Chondrocyte (in vitro differentiated cells): ENCODE results near the gene NBAS. TPM values are rescaled to one million over a fixed set of nuclear protein-coding genes. Genes with fewer than 3 reads are reported as not detected.
A peak's percentile ranks its signal among the peaks of the same experiment; 100 is the strongest.

Experiments used
- DNase-seq: peaks from one replicate; pipeline ENCODE4 v3.0.0; 2021; ENCODE audit warnings: mixed read lengths, low spot score
- H3K27ac Mint-ChIP-seq: one replicate; pipeline ENCODE4 v1.8.0; 2021; ENCODE audit warnings: mild to moderate bottlenecking, moderate library complexity, mixed read lengths; ENCODE audit not compliant: unreplicated experiment
- H3K27me3 Mint-ChIP-seq: 2 replicates; pipeline ENCODE4 v1.8.0; 2021; ENCODE audit warnings: low read depth, mixed read lengths
- H3K36me3 Mint-ChIP-seq: 2 replicates; pipeline ENCODE4 v1.8.0; 2021; ENCODE audit warnings: low read depth, mixed read lengths
- H3K4me1 Mint-ChIP-seq: 2 replicates; pipeline ENCODE4 v1.8.0; 2021; ENCODE audit warnings: low read depth, mild to moderate bottlenecking, mixed read lengths
- H3K4me3 Mint-ChIP-seq: one replicate; pipeline ENCODE4 v1.8.0; 2021; ENCODE audit warnings: mild to moderate bottlenecking, moderate library complexity, mixed read lengths; ENCODE audit not compliant: unreplicated experiment
- H3K9me3 Mint-ChIP-seq: 2 replicates; pipeline ENCODE4 v1.8.0; 2021; ENCODE audit warnings: low read depth, mixed read lengths
- total RNA-seq: library from RNA; stranded (reverse); gene quantifications from 3 replicates; pipeline ENCODE4 v1.2.1, GENCODE V29; 2021
- TF ChIP-seq, protein P1 (sequence below): fragments of 200-600 bp; sonication (generic); IDR thresholded peaks from 2 replicates; pipeline ENCODE4 v1.5.0; 2021; ENCODE audit warnings: antibody characterized with exemption, mild to moderate bottlenecking, moderate library complexity

The NBAS gene
- total RNA-seq, 1 donor from 2014 or later = 47.6 TPM

DNA sequence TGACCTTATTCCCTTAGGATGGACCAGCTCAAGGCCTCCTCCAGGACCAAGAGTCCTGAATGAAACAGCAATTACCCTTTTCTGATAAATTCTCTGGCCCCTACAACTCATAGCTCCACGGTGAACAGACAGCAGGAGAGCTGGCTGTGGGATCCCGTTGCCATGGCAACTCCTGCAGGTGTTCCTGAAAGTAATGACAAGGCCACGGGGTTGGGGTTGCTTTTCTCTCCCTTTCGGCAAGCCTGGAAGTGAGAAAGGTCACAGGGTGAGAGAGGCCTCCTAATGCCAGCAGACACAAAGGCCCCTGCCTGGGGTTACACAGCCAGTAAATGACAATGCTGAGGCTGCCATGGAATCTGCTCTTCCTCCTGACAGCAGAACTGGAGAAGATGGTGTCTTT lies 403.0 kb downstream of the NBAS start:
- Mint-ChIP-seq H3K27me3 (no peaks in the 10 kb centered on the region), H3K4me3 (no peak overlapping the region), H3K36me3 (no peaks in the 10 kb centered on the region), H3K9me3 (no peaks in the 10 kb centered on the region), H3K27ac (no peak overlapping the region), H3K4me1 (peaks cover 7% of the 10 kb centered on the region)
- TF ChIP-seq, protein P1, sequence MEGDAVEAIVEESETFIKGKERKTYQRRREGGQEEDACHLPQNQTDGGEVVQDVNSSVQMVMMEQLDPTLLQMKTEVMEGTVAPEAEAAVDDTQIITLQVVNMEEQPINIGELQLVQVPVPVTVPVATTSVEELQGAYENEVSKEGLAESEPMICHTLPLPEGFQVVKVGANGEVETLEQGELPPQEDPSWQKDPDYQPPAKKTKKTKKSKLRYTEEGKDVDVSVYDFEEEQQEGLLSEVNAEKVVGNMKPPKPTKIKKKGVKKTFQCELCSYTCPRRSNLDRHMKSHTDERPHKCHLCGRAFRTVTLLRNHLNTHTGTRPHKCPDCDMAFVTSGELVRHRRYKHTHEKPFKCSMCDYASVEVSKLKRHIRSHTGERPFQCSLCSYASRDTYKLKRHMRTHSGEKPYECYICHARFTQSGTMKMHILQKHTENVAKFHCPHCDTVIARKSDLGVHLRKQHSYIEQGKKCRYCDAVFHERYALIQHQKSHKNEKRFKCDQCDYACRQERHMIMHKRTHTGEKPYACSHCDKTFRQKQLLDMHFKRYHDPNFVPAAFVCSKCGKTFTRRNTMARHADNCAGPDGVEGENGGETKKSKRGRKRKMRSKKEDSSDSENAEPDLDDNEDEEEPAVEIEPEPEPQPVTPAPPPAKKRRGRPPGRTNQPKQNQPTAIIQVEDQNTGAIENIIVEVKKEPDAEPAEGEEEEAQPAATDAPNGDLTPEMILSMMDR = no peak
- DNase-seq = no peak

DNA sequence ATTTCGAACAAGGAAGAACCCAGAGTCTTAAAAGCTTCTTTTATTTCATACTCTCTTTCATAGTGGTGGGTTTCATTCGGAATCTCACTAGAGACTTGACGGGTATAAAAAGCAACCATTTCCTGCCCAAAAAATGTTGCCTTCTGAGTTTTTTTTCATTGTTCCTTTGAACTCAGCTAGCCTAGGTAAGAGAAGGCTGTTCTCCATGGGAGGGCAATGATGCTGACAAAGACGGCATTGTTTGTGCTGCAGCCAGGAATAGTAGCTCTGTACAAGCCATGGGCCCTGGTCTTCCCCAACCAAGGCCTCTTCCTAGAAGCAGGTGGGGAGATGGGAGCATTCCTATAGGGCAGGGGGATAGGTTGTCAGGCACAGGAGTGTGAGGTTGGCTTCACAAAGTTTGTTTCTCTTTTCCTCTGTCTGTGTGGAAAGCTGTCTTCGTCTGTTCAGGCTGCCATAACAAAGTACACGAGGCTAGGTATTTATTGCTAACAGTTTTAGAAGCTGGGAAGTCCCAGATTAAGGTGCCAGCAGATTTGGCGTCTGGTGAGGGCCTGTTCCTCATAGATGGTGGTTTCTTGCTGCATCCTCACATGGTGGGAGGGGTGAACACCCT lies 405.1 kb downstream of the NBAS start:
- no peak for DNase-seq
- TF ChIP-seq, protein P1 = no peak
- peaks cover 7% of the 10 kb centered on the region for H3K4me1 Mint-ChIP-seq
- H3K27me3 Mint-ChIP-seq = no peaks in the 10 kb centered on the region
- no peaks in the 10 kb centered on the region for H3K36me3 Mint-ChIP-seq
- no peak overlapping the region for H3K4me3 Mint-ChIP-seq
- H3K9me3 Mint-ChIP-seq = no peaks in the 10 kb centered on the region
- no peak overlapping the region for H3K27ac Mint-ChIP-seq

DNA sequence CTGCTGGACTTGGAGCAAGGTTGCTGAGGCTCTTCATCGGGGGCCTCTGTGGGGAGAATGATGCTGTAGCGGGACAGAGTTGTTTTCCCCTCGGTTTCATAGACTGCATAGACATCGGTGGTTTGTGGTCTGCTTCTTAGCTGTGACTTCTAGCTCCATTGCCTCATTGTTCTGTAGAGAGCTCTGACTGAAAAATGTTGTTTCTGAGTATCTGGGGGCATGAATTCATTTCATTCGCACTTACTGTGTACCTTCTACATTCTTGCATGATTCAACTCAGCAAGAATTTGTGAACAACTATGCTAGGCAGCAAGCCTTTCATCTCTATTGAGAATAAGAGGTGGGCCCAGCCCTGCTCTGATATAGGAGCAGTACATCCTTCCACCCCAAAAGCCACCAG lies 406.8 kb downstream of the NBAS start:
- Mint-ChIP-seq H3K4me1 (peaks cover 7% of the 10 kb centered on the region), H3K36me3 (no peaks in the 10 kb centered on the region), H3K9me3 (no peaks in the 10 kb centered on the region), H3K27ac (peak overlapping the region; percentile 54), H3K4me3 (no peak overlapping the region), H3K27me3 (no peaks in the 10 kb centered on the region)
- DNase-seq = no peak
- TF ChIP-seq, protein P1 = no peak

DNA sequence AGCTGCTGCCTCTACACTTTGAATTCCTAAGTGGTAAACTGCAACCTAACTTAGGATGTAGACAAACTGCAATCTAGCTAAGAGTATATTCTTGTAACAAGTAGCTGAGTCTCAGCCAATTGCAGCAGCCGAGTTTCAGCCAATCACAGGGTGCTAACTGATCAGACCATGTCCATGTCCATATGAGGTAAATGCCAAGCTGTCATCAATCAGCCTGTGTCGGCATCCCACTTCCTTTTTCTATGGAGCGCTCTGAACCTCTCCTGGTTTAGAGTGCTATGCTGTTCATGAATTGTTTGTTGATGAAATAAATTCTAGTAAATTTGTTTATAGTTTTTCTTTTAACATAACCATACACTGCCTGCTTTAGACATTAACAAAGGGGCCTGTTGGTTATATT lies 408.8 kb downstream of the NBAS start:
- Mint-ChIP-seq H3K9me3 (no peaks in the 10 kb centered on the region), H3K4me1 (peaks cover 7% of the 10 kb centered on the region), H3K4me3 (no peak overlapping the region), H3K27me3 (no peaks in the 10 kb centered on the region), H3K27ac (no peak overlapping the region), H3K36me3 (no peaks in the 10 kb centered on the region)
- TF ChIP-seq, protein P1 = no peak
- no peak for DNase-seq

DNA sequence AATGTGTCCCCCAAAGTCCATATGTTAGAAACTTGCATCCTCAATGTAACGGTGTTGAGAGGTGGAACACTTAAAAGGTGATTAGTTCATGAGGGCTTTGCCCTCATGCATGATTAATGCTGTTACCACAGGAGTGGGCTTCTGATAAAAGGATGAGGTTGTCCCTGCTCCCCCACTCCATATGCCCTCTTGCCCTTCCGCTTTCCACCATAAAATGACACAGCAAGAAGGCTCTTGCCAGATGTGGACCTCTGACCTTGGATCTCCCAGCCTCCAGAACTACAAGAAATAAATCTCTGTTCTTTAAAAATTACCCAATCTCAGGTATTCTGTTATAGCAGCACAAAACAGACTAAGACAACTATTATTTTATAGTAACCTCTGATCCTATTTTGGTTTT lies 412.1 kb downstream of the NBAS start:
- no peak overlapping the region for H3K4me3 Mint-ChIP-seq

More for the DNA sequence above, 412.1 kb downstream of the NBAS start:
- H3K4me1 Mint-ChIP-seq = peaks cover 8% of the 10 kb centered on the region
- H3K9me3 Mint-ChIP-seq = no peaks in the 10 kb centered on the region
- no peak for DNase-seq
- H3K27me3 Mint-ChIP-seq = no peaks in the 10 kb centered on the region
- no peak overlapping the region for H3K27ac Mint-ChIP-seq
- H3K36me3 Mint-ChIP-seq = no peaks in the 10 kb centered on the region
- TF ChIP-seq, protein P1 = no peak
